HCT116 (cell line): ENCODE measurements around the gene GPR17.

Experiments used
- POLR2A ChIP-seq: IDR thresholded peaks from 2 replicates; pipeline ENCODE4 v1.7.0; 2011; ENCODE audit warnings: borderline replicate concordance; ENCODE audit not compliant: insufficient read depth, insufficient read length; ENCODE audit errors: extremely low read depth
- POLR2AphosphoS5 ChIP-seq: IDR thresholded peaks from 2 replicates; pipeline ENCODE4 v1.6.1; 2011; ENCODE audit warnings: mild to moderate bottlenecking, low read depth, low read length, moderate library complexity
- SIN3A ChIP-seq: IDR thresholded peaks from 2 replicates; pipeline ENCODE4 v1.6.1; 2012; ENCODE audit warnings: low read depth
- YY1 ChIP-seq: IDR thresholded peaks from 2 replicates; pipeline ENCODE4 v1.6.1; 2011; ENCODE audit warnings: low read length, low read depth, moderate library complexity, mild to moderate bottlenecking; ENCODE audit not compliant: insufficient replicate concordance; ENCODE audit errors: extremely low read depth
- TF ChIP-seq, protein P1 (sequence below), 3 experiments: fragments of 200-600 bp in 1 of 3; sonication (generic) in 1 of 3; IDR thresholded peaks in 2 of 3; conservative IDR thresholded peaks in 1 of 3; 2 replicates each; pipeline ENCODE4 v1.5.1; 2012 to 2017; ENCODE audit warnings: low read depth in 2 of 3, low read length in 2 of 3, antibody characterized with exemption in 1 of 3, borderline replicate concordance in 1 of 3, control low read depth in 1 of 3, mild to moderate bottlenecking in 1 of 3, mixed read lengths in 1 of 3, mixed run types in 1 of 3, moderate library complexity in 1 of 3; ENCODE audit not compliant: insufficient read depth in 1 of 3
- TF ChIP-seq, protein P2 (sequence below): IDR thresholded peaks from 2 replicates; pipeline ENCODE4 v1.6.1; 2011; ENCODE audit warnings: mild to moderate bottlenecking, low read length, moderate library complexity; ENCODE audit not compliant: insufficient replicate concordance; ENCODE audit errors: extremely low read depth

DNA sequence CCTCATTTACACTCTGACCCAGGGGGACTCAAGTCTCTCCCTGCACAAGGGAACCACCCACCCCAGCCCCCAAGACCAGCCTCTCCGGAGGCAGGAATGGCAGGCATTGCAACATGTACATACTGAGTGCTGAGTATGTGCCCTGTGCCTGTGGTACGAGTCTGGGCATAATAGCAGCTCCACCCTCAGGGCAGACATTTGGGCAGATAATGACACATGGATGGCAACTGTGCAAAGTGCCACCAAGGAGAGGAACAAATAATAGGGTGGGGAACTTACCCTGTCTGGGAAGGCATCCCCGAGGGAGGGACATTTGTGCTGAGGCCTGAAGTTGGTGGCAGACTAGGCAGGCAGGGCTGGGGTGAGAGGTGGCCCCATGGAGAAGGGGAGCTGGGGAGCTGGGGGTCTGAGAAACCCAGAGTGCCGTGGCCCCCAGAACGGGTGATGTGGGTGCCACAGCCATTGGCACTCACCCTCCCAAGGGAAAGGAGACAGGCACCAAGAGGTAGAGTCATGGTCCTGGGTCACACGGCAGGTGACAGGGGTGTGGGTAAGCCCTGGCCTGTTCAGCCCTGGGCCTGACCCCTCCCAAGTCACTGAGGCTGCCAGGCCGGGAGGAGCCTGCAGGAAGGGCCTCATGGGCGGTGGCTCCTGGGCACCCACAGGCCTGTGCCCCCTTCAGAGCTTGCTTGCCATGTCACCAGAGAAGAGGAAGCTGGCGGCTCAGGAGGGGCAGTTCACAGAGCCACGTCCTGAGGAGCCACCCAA lies 15.7 kb upstream of the GPR17 start:
- TF ChIP-seq, protein P1, sequence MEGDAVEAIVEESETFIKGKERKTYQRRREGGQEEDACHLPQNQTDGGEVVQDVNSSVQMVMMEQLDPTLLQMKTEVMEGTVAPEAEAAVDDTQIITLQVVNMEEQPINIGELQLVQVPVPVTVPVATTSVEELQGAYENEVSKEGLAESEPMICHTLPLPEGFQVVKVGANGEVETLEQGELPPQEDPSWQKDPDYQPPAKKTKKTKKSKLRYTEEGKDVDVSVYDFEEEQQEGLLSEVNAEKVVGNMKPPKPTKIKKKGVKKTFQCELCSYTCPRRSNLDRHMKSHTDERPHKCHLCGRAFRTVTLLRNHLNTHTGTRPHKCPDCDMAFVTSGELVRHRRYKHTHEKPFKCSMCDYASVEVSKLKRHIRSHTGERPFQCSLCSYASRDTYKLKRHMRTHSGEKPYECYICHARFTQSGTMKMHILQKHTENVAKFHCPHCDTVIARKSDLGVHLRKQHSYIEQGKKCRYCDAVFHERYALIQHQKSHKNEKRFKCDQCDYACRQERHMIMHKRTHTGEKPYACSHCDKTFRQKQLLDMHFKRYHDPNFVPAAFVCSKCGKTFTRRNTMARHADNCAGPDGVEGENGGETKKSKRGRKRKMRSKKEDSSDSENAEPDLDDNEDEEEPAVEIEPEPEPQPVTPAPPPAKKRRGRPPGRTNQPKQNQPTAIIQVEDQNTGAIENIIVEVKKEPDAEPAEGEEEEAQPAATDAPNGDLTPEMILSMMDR (IDR thresholded peaks at IDR 0.05 in 2 of 3, conservative IDR thresholded peaks at IDR 0.05 in 1 of 3; ENCODE audit: borderline replicate concordance in 1 of 3, insufficient read depth in 1 of 3, low read depth in 2 of 3, low read length in 2 of 3) = no peak
- TF ChIP-seq POLR2AphosphoS5 = no peak
- TF ChIP-seq SIN3A = no peak
- TF ChIP-seq, protein P2, sequence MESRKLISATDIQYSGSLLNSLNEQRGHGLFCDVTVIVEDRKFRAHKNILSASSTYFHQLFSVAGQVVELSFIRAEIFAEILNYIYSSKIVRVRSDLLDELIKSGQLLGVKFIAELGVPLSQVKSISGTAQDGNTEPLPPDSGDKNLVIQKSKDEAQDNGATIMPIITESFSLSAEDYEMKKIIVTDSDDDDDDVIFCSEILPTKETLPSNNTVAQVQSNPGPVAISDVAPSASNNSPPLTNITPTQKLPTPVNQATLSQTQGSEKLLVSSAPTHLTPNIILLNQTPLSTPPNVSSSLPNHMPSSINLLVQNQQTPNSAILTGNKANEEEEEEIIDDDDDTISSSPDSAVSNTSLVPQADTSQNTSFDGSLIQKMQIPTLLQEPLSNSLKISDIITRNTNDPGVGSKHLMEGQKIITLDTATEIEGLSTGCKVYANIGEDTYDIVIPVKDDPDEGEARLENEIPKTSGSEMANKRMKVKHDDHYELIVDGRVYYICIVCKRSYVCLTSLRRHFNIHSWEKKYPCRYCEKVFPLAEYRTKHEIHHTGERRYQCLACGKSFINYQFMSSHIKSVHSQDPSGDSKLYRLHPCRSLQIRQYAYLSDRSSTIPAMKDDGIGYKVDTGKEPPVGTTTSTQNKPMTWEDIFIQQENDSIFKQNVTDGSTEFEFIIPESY = no peak
- no peak for TF ChIP-seq POLR2A
- no peak for TF ChIP-seq YY1
